Measurements from ENCODE around the gene TMEM254. TPM values are rescaled to one million over a fixed set of nuclear protein-coding genes. Genes with fewer than 3 reads are reported as not detected.

The TMEM254 gene
- total and polyA plus RNA-seq, 2 of the 4 experiments (the other 2 are of a cell fraction): 4.7 to 10.7 TPM

GRCh38 chr10:80110986-80111385 lies 32.5 kb downstream of the TMEM254 start:
- Histone ChIP-seq H2BK20ac (ENCODE audit: low read depth, low read length) (no peak overlapping the region), H3K56ac (ENCODE audit: extremely low read depth, insufficient read depth, low read length) (no peak overlapping the region), H2AK5ac (ENCODE audit: low read depth, low read length) (no peak overlapping the region), H2AFZ (replicated peaks; ENCODE audit: low read length, poor library complexity) (no peak overlapping the region), H3K79me1 (ENCODE audit: low read depth in 1 of 2, low read length in 2 of 2) (no peaks in the 10 kb centered on the region), H3K4me1 (ENCODE audit: control insufficient read depth, insufficient read depth, low read length) (no peaks in the 10 kb centered on the region), H3K4me3 (ENCODE audit: insufficient read depth, low read depth, low read length) (no peak overlapping the region), H4K5ac (ENCODE audit: low read depth, low read length) (no peak overlapping the region), H3K4ac (ENCODE audit: low read depth, low read length) (no peak overlapping the region), H2BK120ac (ENCODE audit: low read depth, low read length) (no peak overlapping the region), H3K14ac (replicated peaks; ENCODE audit: low read depth, low read length) (no peak overlapping the region), H3K9ac (ENCODE audit: low read depth, low read length) (no peak overlapping the region), H4K8ac (ENCODE audit: low read depth in 2 of 2, low read length in 2 of 2) (no peak overlapping the region), H3K9me3 (ENCODE audit: control insufficient read depth, insufficient read depth, low read length) (peaks cover 16% of the 10 kb centered on the region), H2AK9ac (replicated peaks; ENCODE audit: low read depth, low read length, poor library complexity) (no peak overlapping the region), H3K9me1 (ENCODE audit: insufficient read depth, low read length) (no peaks in the 10 kb centered on the region), H2BK5ac (ENCODE audit: low read depth, low read length, poor library complexity, severe bottlenecking) (no peak overlapping the region), H3K27me3 (ENCODE audit: control insufficient read depth, insufficient read depth, low read length) (no peaks in the 10 kb centered on the region), H3K36me3 (ENCODE audit: control insufficient read depth, insufficient read depth, low read length) (no peaks in the 10 kb centered on the region), H2BK15ac (ENCODE audit: low read depth, low read length) (no peak overlapping the region), H3K23ac (ENCODE audit: low read depth, low read length) (no peak overlapping the region), H3K4me2 (ENCODE audit: low read depth, low read length) (no peak overlapping the region), H3K27ac (ENCODE audit: insufficient read depth, low read length) (no peak overlapping the region), H4K91ac (ENCODE audit: insufficient read depth, low read depth, low read length) (no peak overlapping the region), H3K18ac (ENCODE audit: low read depth, low read length) (no peak overlapping the region), H4K20me1 (ENCODE audit: insufficient read depth, low read length) (no peaks in the 10 kb centered on the region)
- dilution Hi-C loops (cut with HindIII; ENCODE audit: low sequenced_read_pairs, unreplicated experiment) (no loop called here), in situ Hi-C loops (cut with MboI; ENCODE audit: low sequenced_read_pairs) (no loop called here), intact Hi-C loops (cut with micrococcal nuclease) (no loop called here)
- ChIA-PET CTCF (no interaction called here), POLR2A (ENCODE audit: unreplicated experiment) (no interaction called here)
- no peak for ATAC-seq (ENCODE audit: low read depth)
- no peak for TF ChIP-seq MXI1 (IDR thresholded peaks at IDR 0.05; ENCODE audit: borderline replicate concordance, low read depth, low read length)
- TF ChIP-seq CEBPB (IDR thresholded peaks at IDR 0.05; ENCODE audit: low read depth, low read length): no peak
- TF ChIP-seq POLR2A (IDR thresholded peaks at IDR 0.05; ENCODE audit: low read depth, low read length): no peak
- TF ChIP-seq MAFK (IDR thresholded peaks at IDR 0.05; ENCODE audit: low read depth, low read length): no peak
- no peak for TF ChIP-seq CTCF (conservative IDR thresholded peaks at IDR 0.05; ENCODE audit: low read depth, low read length)
- TF ChIP-seq RAD21 (IDR thresholded peaks at IDR 0.05; ENCODE audit: low read length): no peak
- no peak for TF ChIP-seq SMC3 (IDR thresholded peaks at IDR 0.05; ENCODE audit: low read depth, low read length)
- no peak for TF ChIP-seq NFE2L2 (IDR thresholded peaks at IDR 0.05; ENCODE audit: low read depth, low read length)
- TF ChIP-seq BHLHE40 (IDR thresholded peaks at IDR 0.05; ENCODE audit: low read depth, low read length): no peak
- no peak for TF ChIP-seq USF2 (IDR thresholded peaks at IDR 0.05; ENCODE audit: low read depth, low read length)
- no peak for TF ChIP-seq MAZ (IDR thresholded peaks at IDR 0.05; ENCODE audit: borderline replicate concordance, low read depth, low read length)
- no peak for TF ChIP-seq FOS (IDR thresholded peaks at IDR 0.05; ENCODE audit: low read depth, low read length)
- TF ChIP-seq RFX5 (IDR thresholded peaks at IDR 0.05; ENCODE audit: low read depth, low read length): no peak
- no peak for TF ChIP-seq CHD1 (IDR thresholded peaks at IDR 0.05; ENCODE audit: low read depth, low read length)
- TF ChIP-seq RCOR1 (IDR thresholded peaks at IDR 0.05; ENCODE audit: insufficient replicate concordance, low read length): no peak
- TF ChIP-seq ELK1 (IDR thresholded peaks at IDR 0.05; ENCODE audit: borderline replicate concordance, low read depth, low read length): no peak
- BruUV-seq (replicated peaks): no TSS peak
- no peak for DNase-seq
- 57% methylated on average over 1 of the region's 1 CpG; no CpG with 5 or more reads in 1 of the 2 experiments for WGBS, 2 experiments (ENCODE audit: extremely low coverage in 2 of 2, insufficient read length in 1 of 2)
